Peyer's patch (tissue), 4 donors: ENCODE measurements around the gene FMR1NB.

Experiments used
- CTCF ChIP-seq, 6 experiments: fragments of 450-650 bp in 4 of 6; fragments of 200-600 bp in 2 of 6; sonication (generic) in 1 of 6; IDR thresholded peaks; one replicate each; pipeline ENCODE4 v1.5.1; 2017 to 2019; ENCODE audit warnings: antibody characterized with exemption in 6 of 6, mild to moderate bottlenecking in 3 of 6, moderate library complexity in 1 of 6
- POLR2A ChIP-seq, 2 donors: fragments of 450-650 bp; IDR thresholded peaks; one replicate each; pipeline ENCODE4 v1.5.1; 2017; ENCODE audit warnings: antibody characterized with exemption in 2 of 2, mild to moderate bottlenecking in 2 of 2, moderate library complexity in 2 of 2

- TF ChIP-seq CTCF (IDR thresholded peaks at IDR 0.05) (peak in 5 of 6 experiments; percentile 5 to 44 (median 39)), POLR2A (IDR thresholded peaks at IDR 0.05) (no peak)
These were observed 68.3 kb downstream of the FMR1NB start for GRCh38 chrX:148049441-148049840.
